HG02884 (cell line): ENCODE measurements around the gene SLC22A2.

Source experiments
- ATAC-seq: cut with Tn5 transposase; IDR thresholded peaks from one replicate; pipeline ENCODE4 v1.9.1; 2021; ENCODE audit warnings: mild to moderate bottlenecking, moderate library complexity; ENCODE audit not compliant: unreplicated experiment

Gene SLC22A2

GRCh38 chr6:160172704-160173103 lies 85.9 kb downstream of the SLC22A2 start:
- no peak for ATAC-seq

- no peak for ATAC-seq
These were observed 88.5 kb downstream of the SLC22A2 start for GRCh38 chr6:160170018-160170680.

- no peak for ATAC-seq
These were observed 90.8 kb downstream of the SLC22A2 start for GRCh38 chr6:160167604-160168399.
